Panc1 (cell line): ENCODE results near the gene ZNF688. TPM values are rescaled to one million over a fixed set of nuclear protein-coding genes. Genes with fewer than 3 reads are reported as not detected.

Experiments used
- ATAC-seq: fragments of 200-7000 bp; cut with Tn5 transposase; 2 replicates; pipeline ENCODE4 v1.9.1; 2020; ENCODE audit warnings: mild to moderate bottlenecking, moderate library complexity
- BruUV-seq: library from RNA; stranded (reverse); fragments of 400-500 nt; replicated peaks from 2 replicates; lab custom pipeline; 2021; lab: Mats Ljungman, UMichigan
- CTCF ChIA-PET: fragments of 300-600 bp; sonication (Branson Sonifier 250); formaldehyde crosslinking; loops from one replicate; lab custom pipeline; 2022; ENCODE audit warnings: antibody characterized with exemption; lab: Charles Lee
- POLR2A ChIA-PET: fragments of 300-600 bp; sonication (Branson Sonifier 250); formaldehyde crosslinking; loops from one replicate; lab custom pipeline; 2022; ENCODE audit warnings: antibody characterized with exemption; lab: Charles Lee
- DNase-seq: peaks from one replicate; pipeline ENCODE4 v3.0.0-alpha.2; 2010; ENCODE audit warnings: low read depth, low spot score
- H3K27ac ChIP-seq: 2 replicates; pipeline ENCODE4 v1.5.1; 2011; ENCODE audit warnings: mild to moderate bottlenecking, low read length, inconsistent platforms
- H3K27me3 ChIP-seq: fragments of 200-500 bp; sonication (Bioruptor generic); 2 replicates; pipeline ENCODE4 v1.6.0; 2014; ENCODE audit warnings: low read length, inconsistent platforms; ENCODE audit not compliant: control insufficient read depth, insufficient read depth
- H3K36me3 ChIP-seq: fragments of 200-500 bp; sonication (Bioruptor generic); 2 replicates; pipeline ENCODE4 v1.5.1; 2014; ENCODE audit warnings: inconsistent platforms, mild to moderate bottlenecking, low read length, moderate library complexity; ENCODE audit not compliant: control insufficient read depth, insufficient read depth
- H3K4me1 ChIP-seq: 2 replicates; pipeline ENCODE4 v1.5.1; 2011; ENCODE audit warnings: inconsistent platforms, mild to moderate bottlenecking, low read length, moderate library complexity; ENCODE audit not compliant: control insufficient read depth, insufficient read depth
- H3K4me3 ChIP-seq, 2 experiments: 2 replicates each; pipeline ENCODE4 v1.5.1; 2011 to 2012; ENCODE audit warnings: low read depth in 2 of 2, low read length in 2 of 2, mild to moderate bottlenecking in 2 of 2, inconsistent platforms in 1 of 2, moderate library complexity in 1 of 2
- H3K9me3 ChIP-seq: fragments of 200-500 bp; sonication (Bioruptor generic); 2 replicates; pipeline ENCODE4 v1.5.1; 2014; ENCODE audit warnings: low read depth, mild to moderate bottlenecking, inconsistent platforms, low read length, moderate library complexity; ENCODE audit not compliant: control insufficient read depth, insufficient read depth
- CTCF ChIP-seq: fragments of 450-650 bp; IDR thresholded peaks from 2 replicates; pipeline ENCODE4 v1.5.1; 2017; ENCODE audit warnings: mild to moderate bottlenecking
- POLR2AphosphoS5 ChIP-seq: IDR thresholded peaks from 2 replicates; pipeline ENCODE4 v1.6.1; 2012; ENCODE audit warnings: mild to moderate bottlenecking, low read depth, low read length, moderate library complexity
- REST ChIP-seq, 2 experiments: IDR thresholded peaks; 2 replicates each; pipeline ENCODE4 v1.6.1; 2011 to 2012; ENCODE audit warnings: low read depth in 2 of 2, control low read depth in 1 of 2, low read length in 1 of 2, mild to moderate bottlenecking in 1 of 2, moderate library complexity in 1 of 2; ENCODE audit not compliant: insufficient read depth in 1 of 2
- SIN3A ChIP-seq: IDR thresholded peaks from 2 replicates; pipeline ENCODE4 v1.6.1; 2012; ENCODE audit warnings: low read depth, mild to moderate bottlenecking, low read length, moderate library complexity, borderline replicate concordance; ENCODE audit not compliant: insufficient read depth
- TCF7L2 ChIP-seq: IDR thresholded peaks from 2 replicates; pipeline ENCODE4 v1.6.1; 2011; ENCODE audit warnings: mild to moderate bottlenecking, low read depth, low read length, inconsistent platforms
- in situ Hi-C: cut with HindIII; loops from 2 replicates; pipeline ENCODE4 v1.10.0; 2016; ENCODE audit warnings: low sequenced_read_pairs, low pct_unique_long_range_greater_than_20kb
- intact Hi-C: fragments of 100-400 bp; cut with micrococcal nuclease; formaldehyde crosslinking; loops from one replicate; pipeline ENCODE4 v1.10.0; 2022; ENCODE audit not compliant: unreplicated experiment
- total RNA-seq: library from RNA; stranded (reverse); gene quantifications from one replicate; pipeline ENCODE4 v1.2.1, GENCODE V29; 2021; ENCODE audit not compliant: unreplicated experiment

ZNF688 gene
- total RNA-seq, 1 experiment from 2014 or later, result 7.7 TPM

GRCh38 chr16:30605158-30605557, 33.6 kb upstream of the ZNF688 start:
- in situ Hi-C loops (no loop called here), intact Hi-C loops (no loop called here)
- ATAC-seq (no peak), DNase-seq (no peak)
- ChIA-PET CTCF (no interaction called here), POLR2A (no interaction called here)
- Histone ChIP-seq H3K4me3 (no peak overlapping the region), H3K27me3 (no peaks in the 10 kb centered on the region), H3K4me1 (peaks cover 10% of the 10 kb centered on the region; the same call in 1 of the 2 replicates), H3K9me3 (no peaks in the 10 kb centered on the region), H3K27ac (no peak overlapping the region), H3K36me3 (peaks cover 3% of the 10 kb centered on the region)
- no TSS peak for BruUV-seq
- TF ChIP-seq REST (IDR thresholded peaks at IDR 0.05; ENCODE audit: insufficient read depth in 1 of 2, low read depth in 2 of 2, low read length in 1 of 2) (no peak), TCF7L2 (no peak), POLR2AphosphoS5 (no peak), SIN3A (no peak), CTCF (no peak)

- Histone ChIP-seq H3K4me3 (no peak overlapping the region), H3K27me3 (no peaks in the 10 kb centered on the region), H3K9me3 (no peaks in the 10 kb centered on the region), H3K36me3 (peaks cover 3% of the 10 kb centered on the region; the same call in 1 of the 2 replicates), H3K27ac (no peak overlapping the region), H3K4me1 (peaks cover 10% of the 10 kb centered on the region; the same call in 1 of the 2 replicates)
- DNase-seq (no peak), ATAC-seq (no peak)
- TF ChIP-seq POLR2AphosphoS5, result no peak
- no peak for TF ChIP-seq CTCF
- TF ChIP-seq TCF7L2, result no peak
- no peak for TF ChIP-seq REST (IDR thresholded peaks at IDR 0.05; ENCODE audit: insufficient read depth in 1 of 2, low read depth in 2 of 2, low read length in 1 of 2)
- no peak for TF ChIP-seq SIN3A
- BruUV-seq, result no TSS peak
- intact Hi-C loops (no loop called here), in situ Hi-C loops (no loop called here)
- ChIA-PET POLR2A (no interaction called here), CTCF (no interaction called here)
Observed at GRCh38 chr16:30604316-30604947, 32.9 kb upstream of the ZNF688 start.
